B cell (primary cell): ENCODE measurements around the gene ERBB4. TPM values are rescaled to one million over a fixed set of nuclear protein-coding genes. Genes with fewer than 3 reads are reported as not detected.

Experiments used
- ATAC-seq: fragments of 200-7000 bp; cut with Tn5 transposase; one replicate; pipeline ENCODE4 v1.10.0; 2021; ENCODE audit warnings: low read depth, mild to moderate bottlenecking, moderate number of reproducible peaks, moderate library complexity
- CTCF ChIA-PET: fragments of 350-600 bp; sonication (Branson Sonifier 250); formaldehyde crosslinking; loops from one replicate; lab custom pipeline; 2021; ENCODE audit warnings: antibody characterized with exemption, inconsistent platforms; lab: Charles Lee
- POLR2A ChIA-PET: fragments of 350-600 bp; sonication (Branson Sonifier 250); formaldehyde crosslinking; loops from one replicate; lab custom pipeline; 2021; ENCODE audit warnings: antibody characterized with exemption; lab: Charles Lee
- DNase-seq: peaks from one replicate; pipeline ENCODE4 v3.0.0; 2013
- H2AFZ ChIP-seq: 2 replicates; pipeline ENCODE4 v1.6.1; 2012; ENCODE audit warnings: mild to moderate bottlenecking, low read depth, low read length; ENCODE audit not compliant: insufficient read depth, poor library complexity, severe bottlenecking
- H3K27ac ChIP-seq, 2 donors: 1 replicate in 1 of 2; 2 replicates in 1 of 2; pipeline ENCODE4 v1.5.1; 2012 to 2013; ENCODE audit warnings: low read length in 2 of 2, mild to moderate bottlenecking in 2 of 2, moderate library complexity in 1 of 2
- H3K27me3 ChIP-seq, 4 experiments: fragments of 200-600 bp in 1 of 4; sonication (generic) in 1 of 4; replicated peaks in 1 of 4; 1 replicate in 2 of 4; 2 replicates in 2 of 4; pipeline versions ENCODE4 v1.6.1 to v1.7.0; 2013 to 2016; ENCODE audit warnings: low read length in 3 of 4, mild to moderate bottlenecking in 2 of 4, mixed read lengths in 1 of 4, moderate library complexity in 1 of 4; ENCODE audit not compliant: insufficient read depth in 4 of 4, control insufficient read depth in 3 of 4; ENCODE audit errors: control extremely low read depth in 1 of 4
- H3K36me3 ChIP-seq, 2 experiments: replicated peaks in 1 of 2; 1 replicate in 1 of 2; 2 replicates in 1 of 2; pipeline versions ENCODE4 v1.6.1 to v1.7.1; 2013; ENCODE audit warnings: low read length in 1 of 2; ENCODE audit not compliant: insufficient read depth in 2 of 2, control insufficient read depth in 1 of 2; ENCODE audit errors: control extremely low read depth in 1 of 2, extremely low read depth in 1 of 2
- H3K4me1 ChIP-seq, 2 donors: fragments of 200-600 bp in 1 of 2; sonication (generic) in 1 of 2; 1 replicate in 1 of 2; 2 replicates in 1 of 2; pipeline versions ENCODE4 v1.5.1 to v1.6.1; 2013 to 2017; ENCODE audit warnings: low read length in 2 of 2; ENCODE audit not compliant: control insufficient read depth in 2 of 2, insufficient read depth in 2 of 2
- H3K4me2 ChIP-seq: replicated peaks from 2 replicates; pipeline ENCODE3; 2012; ENCODE audit warnings: mild to moderate bottlenecking, low read depth, low read length; ENCODE audit not compliant: poor library complexity, severe bottlenecking
- H3K4me3 ChIP-seq, 5 experiments: fragments of 200-600 bp in 1 of 5; sonication (generic) in 1 of 5; 1 replicate in 3 of 5; 2 replicates in 2 of 5; pipeline versions ENCODE4 v1.5.1 to v1.7.0; 2011 to 2016; ENCODE audit warnings: low read length in 4 of 5, mild to moderate bottlenecking in 4 of 5, low read depth in 2 of 5, control low read depth in 1 of 5, moderate library complexity in 1 of 5; ENCODE audit not compliant: insufficient read depth in 1 of 5; ENCODE audit errors: control extremely low read depth in 1 of 5, extremely low read depth in 1 of 5
- H3K79me2 ChIP-seq: fragments of 200-600 bp; sonication (generic); one replicate; pipeline ENCODE4 v1.6.0; 2016; ENCODE audit warnings: low read length; ENCODE audit not compliant: control insufficient read depth, insufficient read depth
- H3K9ac ChIP-seq: fragments of 200-600 bp; sonication (generic); 2 replicates; pipeline ENCODE4 v1.6.1; 2017; ENCODE audit warnings: mild to moderate bottlenecking, low read length, moderate library complexity
- H3K9me3 ChIP-seq, 3 donors: one replicate each; pipeline versions ENCODE4 v1.6.1 to v1.7.1; 2013; ENCODE audit warnings: low read length in 2 of 3; ENCODE audit not compliant: control insufficient read depth in 2 of 3, insufficient read depth in 1 of 3; ENCODE audit errors: control extremely low read depth in 1 of 3
- H4K20me1 ChIP-seq: 2 replicates; pipeline ENCODE4 v1.6.0; 2012; ENCODE audit warnings: mild to moderate bottlenecking, low read length; ENCODE audit not compliant: insufficient read depth, control insufficient read depth, poor library complexity, severe bottlenecking
- H3K27ac Mint-ChIP-seq: one replicate; pipeline ENCODE4 v1.8.0; 2021; ENCODE audit warnings: mixed read lengths
- H3K27me3 Mint-ChIP-seq: one replicate; pipeline ENCODE4 v1.8.0; 2021; ENCODE audit warnings: mixed read lengths
- H3K4me1 Mint-ChIP-seq: one replicate; pipeline ENCODE4 v1.8.0; 2021; ENCODE audit warnings: mixed read lengths
- H3K4me3 Mint-ChIP-seq: one replicate; pipeline ENCODE4 v1.8.0; 2021; ENCODE audit warnings: mixed read lengths
- H3K9me3 Mint-ChIP-seq: one replicate; pipeline ENCODE4 v1.8.0; 2022; ENCODE audit warnings: mixed read lengths; ENCODE audit not compliant: insufficient read depth
- CTCF ChIP-seq: fragments of 200-600 bp; IDR thresholded peaks from one replicate; pipeline ENCODE4 v1.8.0; 2022; ENCODE audit warnings: antibody characterized with exemption, mild to moderate bottlenecking
- EZH2 ChIP-seq: IDR thresholded peaks from 2 replicates; pipeline ENCODE4 v1.6.1; 2012; ENCODE audit warnings: borderline replicate concordance, low read depth, mild to moderate bottlenecking, moderate library complexity, low read length; ENCODE audit not compliant: insufficient read depth, poor library complexity, severe bottlenecking
- WGBS: methylation state at CpG from one replicate; pipeline ENCODE4 v1.1.5; 2013; ENCODE audit warnings: missing lambda C conversion rate; ENCODE audit not compliant: insufficient coverage; 5-methylcytosine and 5-hydroxymethylcytosine counted together
- intact Hi-C: fragments of 100-400 bp; cut with micrococcal nuclease; formaldehyde crosslinking; loops from one replicate; pipeline ENCODE4 v1.10.0; 2022
- polyA plus RNA-seq: library from polyadenylated mRNA; depleted of rRNA; stranded (reverse); fragments of >200 nt; gene quantifications from 2 replicates; pipeline ENCODE4 v1.2.3, GENCODE V29; 2012
- total RNA-seq, 2 donors: library from RNA; stranded (reverse); fragments of 120-200 nt in 1 of 2; gene quantifications; 1 replicate in 1 of 2; 2 replicates in 1 of 2; pipeline versions ENCODE4 v1.2.3 to v1.2.4, GENCODE V29; 2013 to 2022

ERBB4 gene
- total and polyA plus RNA-seq, 2 donors (not counting 1 experiment from before 2014, with no cell fraction given): not detected

DNA sequence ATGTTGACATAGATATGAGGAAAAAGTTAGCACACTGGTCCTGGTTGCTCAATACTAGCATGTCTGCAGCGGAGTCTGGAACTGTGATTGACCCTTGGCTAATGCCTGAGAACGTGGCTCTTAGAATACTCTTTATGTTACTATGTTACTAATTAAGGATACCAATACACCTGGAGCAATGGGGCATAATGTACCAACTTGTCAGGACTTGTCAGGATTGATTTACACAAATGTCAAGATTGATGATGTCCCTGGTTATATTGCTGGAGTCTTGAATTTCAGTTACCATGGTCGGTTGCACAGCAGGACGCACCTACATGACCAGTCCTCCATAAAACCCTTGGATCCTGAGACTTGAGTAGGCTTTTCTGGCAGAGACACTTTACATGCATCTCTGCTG, 1171.3 kb downstream of the ERBB4 start:
- Mint-ChIP-seq H3K27me3 (no peaks in the 10 kb centered on the region), H3K27ac (no peak overlapping the region), H3K4me3 (no peak overlapping the region), H3K4me1 (no peaks in the 10 kb centered on the region), H3K9me3 (peaks cover 5% of the 10 kb centered on the region)
- TF ChIP-seq EZH2: no peak
- no peak for TF ChIP-seq CTCF
- intact Hi-C loops: no loop called here
- no peaks in the 10 kb centered on the region for H4K20me1 ChIP-seq
- H2AFZ ChIP-seq: no peak overlapping the region
- H3K9me3 ChIP-seq: no peaks in the 10 kb centered on the region
- ATAC-seq (no peak), DNase-seq (no peak)
- POLR2A ChIA-PET: no interaction called here
- no peak overlapping the region for H3K9ac ChIP-seq
- H3K79me2 ChIP-seq: no peaks in the 10 kb centered on the region
- no peak overlapping the region for H3K4me2 ChIP-seq
- no peaks in the 10 kb centered on the region for H3K27me3 ChIP-seq
- no CpG with 5 or more reads among the region's 4 CpGs for WGBS
- no peak overlapping the region for H3K27ac ChIP-seq
- H3K36me3 ChIP-seq: no peaks in the 10 kb centered on the region
- H3K4me3 ChIP-seq: no peak overlapping the region
- CTCF ChIA-PET: no interaction called here
- no peaks in the 10 kb centered on the region for H3K4me1 ChIP-seq

- no peak overlapping the region for H3K4me3 ChIP-seq
- no peak overlapping the region for H3K4me2 ChIP-seq
- no peaks in the 10 kb centered on the region for H3K79me2 ChIP-seq
- intact Hi-C loops: no loop called here
- WGBS: no CpG with 5 or more reads among the region's 1 CpG
- no peak overlapping the region for H2AFZ ChIP-seq
- no peaks in the 10 kb centered on the region for H3K9me3 ChIP-seq
- DNase-seq (no peak), ATAC-seq (no peak)
- H3K27ac Mint-ChIP-seq: no peak overlapping the region
- H3K9me3 Mint-ChIP-seq: peaks cover 5% of the 10 kb centered on the region
- H3K4me1 Mint-ChIP-seq: no peaks in the 10 kb centered on the region
- H3K27ac ChIP-seq: no peak overlapping the region
- no peak overlapping the region for H3K4me3 Mint-ChIP-seq
- H3K27me3 Mint-ChIP-seq: no peaks in the 10 kb centered on the region
- no peak for TF ChIP-seq CTCF
- POLR2A ChIA-PET: no interaction called here
- H3K27me3 ChIP-seq: no peaks in the 10 kb centered on the region
- no peaks in the 10 kb centered on the region for H3K36me3 ChIP-seq
- no peaks in the 10 kb centered on the region for H4K20me1 ChIP-seq
- H3K9ac ChIP-seq: no peak overlapping the region
- no peaks in the 10 kb centered on the region for H3K4me1 ChIP-seq
- CTCF ChIA-PET: no interaction called here
Measured at GRCh38 chr2:211364911-211365310, 1173.7 kb downstream of the ERBB4 start.
